ENCODE data around the gene ZFP14.
"Not testable (repeated sequence)": the region's sequence is repeated elsewhere in the genome, so short reads cannot be mapped to it uniquely, and the experiment has no call there.

Gene ZFP14

DNA sequence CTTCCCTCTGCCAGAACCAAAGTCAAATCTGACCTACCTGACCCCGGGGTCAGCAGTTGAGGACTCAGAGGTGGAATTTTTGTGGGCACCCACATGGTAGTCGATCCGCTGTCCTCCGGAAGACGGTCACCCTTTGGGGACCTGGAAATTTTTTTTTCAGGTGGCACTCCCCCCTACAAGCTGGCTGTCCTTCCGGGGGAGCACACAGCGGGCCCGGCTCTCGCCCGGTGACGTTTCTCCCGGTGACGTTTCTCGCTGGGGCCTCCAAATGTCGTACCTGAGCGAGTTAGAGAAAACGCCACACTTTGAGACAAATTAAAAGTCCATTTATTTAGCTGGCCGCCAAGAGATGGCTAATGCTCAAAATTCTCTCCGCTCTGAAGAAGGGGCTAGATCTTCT lies 48.8 kb downstream of the ZFP14 start:
- DNase-seq, result no peak

DNA sequence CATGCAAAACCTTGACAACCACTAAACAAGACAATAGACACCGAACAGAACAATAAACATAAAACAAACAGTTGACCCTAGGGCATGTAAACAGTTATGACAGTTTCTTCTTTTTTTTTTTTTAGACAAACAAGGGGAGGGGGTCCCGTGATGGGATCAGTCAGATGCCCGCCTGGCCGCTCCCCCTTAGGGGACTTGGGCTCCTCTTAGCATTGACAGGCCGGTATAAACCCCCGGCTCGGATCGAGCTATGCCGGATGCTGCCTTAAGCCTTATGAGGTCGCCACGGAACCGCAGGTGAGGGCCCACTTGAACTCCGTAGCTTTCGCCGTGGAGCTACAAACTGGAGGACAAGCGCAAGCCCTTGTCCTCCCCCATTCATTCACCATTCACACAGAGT lies 49.5 kb downstream of the ZFP14 start:
- not testable (repeated sequence) for DNase-seq

DNA sequence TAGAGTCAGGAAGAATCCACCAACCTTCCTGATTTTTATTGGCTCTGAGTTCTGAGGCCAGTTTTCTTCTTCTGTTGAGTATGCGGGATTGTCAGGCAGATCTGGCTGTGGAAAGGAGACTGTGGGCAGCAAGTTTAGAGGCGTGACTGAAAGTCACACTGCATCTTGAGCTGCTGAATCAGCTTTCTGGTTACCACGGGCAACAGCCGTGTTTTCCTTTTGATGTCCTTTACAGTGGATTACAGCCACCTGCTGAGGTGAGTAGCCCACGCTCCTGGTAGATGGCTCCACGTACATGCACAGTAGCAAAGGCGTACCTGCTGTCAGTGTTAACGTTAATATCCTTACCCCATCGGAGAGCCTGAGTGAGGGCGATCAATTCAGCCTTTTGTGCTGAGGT lies 52.4 kb downstream of the ZFP14 start:
- DNase-seq, result not testable (repeated sequence)

GRCh38 chr19:36315164-36315563 lies 63.8 kb downstream of the ZFP14 start:
- DNase-seq, result not testable (repeated sequence)

DNA sequence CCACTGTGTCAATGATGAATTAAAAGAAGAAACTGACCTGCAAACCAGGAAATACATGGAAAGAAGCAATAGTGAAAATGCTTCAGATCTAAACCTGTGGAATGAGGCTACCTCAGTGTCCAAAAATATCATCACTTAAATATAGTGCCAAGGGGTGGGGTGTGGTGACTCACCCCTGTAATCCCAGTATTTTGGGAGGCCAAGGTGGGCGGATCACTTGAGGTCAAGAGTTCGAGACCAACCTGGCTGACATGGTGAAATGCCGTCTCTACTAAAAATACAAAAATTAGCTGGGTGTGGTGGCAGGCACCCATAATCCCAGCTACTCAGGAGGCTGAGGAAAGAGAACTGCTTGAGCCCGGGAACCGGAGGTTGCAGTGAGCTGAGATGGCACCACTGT lies 64.9 kb downstream of the ZFP14 start:
- not testable (repeated sequence) for DNase-seq

DNA sequence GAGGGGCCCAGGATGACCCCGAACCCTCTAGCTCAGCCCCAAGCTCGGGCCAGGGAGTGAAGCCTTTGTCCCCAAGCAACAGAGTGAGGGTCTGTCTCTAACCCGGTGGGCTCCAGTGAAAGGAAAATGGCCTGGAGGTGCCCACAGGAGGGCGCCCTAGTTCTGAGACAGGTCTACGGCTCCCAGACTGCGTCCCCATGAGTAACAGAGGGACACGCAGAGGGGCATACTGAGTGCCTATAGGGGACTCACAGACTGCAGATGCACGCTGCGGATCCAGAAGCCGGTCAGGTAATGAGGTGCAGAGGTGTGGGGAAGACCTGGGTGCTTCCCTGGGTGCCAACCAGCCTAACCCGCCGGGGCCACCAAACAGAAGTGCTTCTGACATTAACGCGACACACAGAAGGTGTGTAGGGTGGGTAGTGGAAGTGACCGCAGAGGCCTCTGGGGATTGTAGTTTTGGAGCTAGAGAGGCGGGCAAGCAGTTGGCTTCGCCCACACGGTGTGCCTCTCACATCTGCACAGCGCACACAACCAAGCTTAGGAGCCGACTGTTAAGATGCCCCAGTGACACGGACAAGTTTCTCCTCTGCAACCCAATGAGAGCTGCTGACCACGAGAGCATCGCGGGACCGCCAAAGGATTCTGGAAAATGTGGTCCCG lies 67.8 kb downstream of the ZFP14 start:
- DNase-seq, result not testable (repeated sequence)

- DNase-seq, result not testable (repeated sequence)
These were observed 68.5 kb downstream of the ZFP14 start for GRCh38 chr19:36310416-36310990.

- DNase-seq, result not testable (repeated sequence)
These were observed 69.2 kb downstream of the ZFP14 start for GRCh38 chr19:36309759-36310158.

DNA sequence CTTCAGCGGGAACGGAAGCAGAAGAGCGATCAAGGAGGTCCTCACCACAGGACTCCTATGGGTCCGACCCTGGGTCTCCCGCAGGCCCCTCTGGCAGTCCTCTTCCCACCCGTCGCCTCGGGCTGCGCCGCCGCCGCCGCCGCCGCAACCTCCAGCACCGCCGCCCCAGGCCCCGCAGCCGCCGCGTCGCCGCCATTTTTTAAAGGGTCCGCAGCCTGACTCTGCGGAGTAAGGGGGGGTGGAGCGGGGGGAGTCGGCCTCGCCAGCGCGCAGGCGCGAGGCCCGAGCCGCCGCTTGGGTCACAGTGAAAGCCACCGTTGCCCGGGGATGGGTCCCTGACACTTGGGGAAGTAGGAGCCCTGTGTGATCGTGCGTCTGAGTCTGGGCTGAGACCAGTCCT lies 69.7 kb downstream of the ZFP14 start:
- not testable (repeated sequence) for DNase-seq

DNA sequence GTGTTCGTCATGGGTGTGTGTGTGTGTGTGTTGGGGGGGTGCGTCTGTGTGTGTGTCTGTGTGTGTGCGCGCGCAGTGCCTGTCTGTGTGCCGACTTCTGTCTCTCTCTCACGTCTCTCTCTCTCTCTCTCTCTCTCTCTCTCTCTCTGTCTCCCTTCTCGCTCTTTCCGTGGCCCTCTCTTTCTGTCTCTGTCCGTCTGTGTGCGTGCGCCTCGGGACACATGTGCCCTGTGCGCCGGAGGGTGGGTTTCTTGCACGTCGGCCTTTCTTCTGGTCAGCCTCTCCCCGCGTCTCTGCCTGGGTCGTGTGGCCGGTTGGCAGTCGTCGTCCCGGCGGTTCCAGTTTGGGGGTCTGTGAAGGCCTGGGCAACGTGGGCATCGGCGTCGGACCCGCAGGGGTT lies 86.7 kb downstream of the ZFP14 start:
- not testable (repeated sequence) for DNase-seq
